ENCODE measurements around the gene DMRTA2.

DMRTA2 gene

DNA sequence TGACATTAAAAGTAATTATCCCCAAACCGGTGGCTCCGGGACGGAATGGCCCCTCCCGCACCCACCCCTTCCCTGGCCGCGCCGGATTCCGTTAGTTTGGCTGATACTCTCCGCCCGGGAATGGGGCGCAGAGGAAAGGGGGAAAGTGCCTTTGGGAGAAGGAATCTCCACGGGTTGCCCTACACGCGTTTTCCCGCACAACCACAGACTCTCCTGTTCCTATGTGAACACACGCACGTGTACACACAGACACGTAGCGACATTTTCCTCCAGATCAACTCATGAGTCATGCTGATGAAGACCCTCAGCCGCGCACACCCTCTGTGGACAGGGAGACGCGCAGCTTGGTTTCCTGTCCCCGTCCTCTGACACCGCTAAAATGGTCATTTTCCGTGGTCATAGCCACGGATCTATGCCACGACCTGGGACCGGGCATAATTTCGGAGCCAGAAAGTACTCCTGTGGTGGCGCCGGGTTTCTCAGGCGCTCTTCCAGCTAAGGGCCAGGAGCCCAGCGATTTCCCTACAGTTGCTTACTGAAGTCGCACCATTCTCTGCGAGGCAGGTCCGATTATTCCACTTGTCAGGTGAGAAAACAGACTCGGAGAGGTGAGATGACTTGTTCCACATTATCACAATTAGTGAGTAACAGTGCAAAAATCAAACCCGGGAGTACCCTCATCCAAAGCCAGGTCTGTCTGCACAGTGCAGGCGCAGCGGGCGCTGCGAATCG, 4.0 kb upstream of the DMRTA2 start:
- no peak overlapping the region for H3K4me3 ChIP-seq (ENCODE audit: low read length)
- no peak for TF ChIP-seq ZNF274 (IDR thresholded peaks at IDR 0.05; ENCODE audit: low read depth, low read length)

- no peak overlapping the region for H3K4me3 ChIP-seq (ENCODE audit: low read length)
- TF ChIP-seq ZNF274 (IDR thresholded peaks at IDR 0.05; ENCODE audit: low read depth, low read length), result no peak
These were observed 3.5 kb upstream of the DMRTA2 start for GRCh38 chr1:50426702-50427085.

DNA sequence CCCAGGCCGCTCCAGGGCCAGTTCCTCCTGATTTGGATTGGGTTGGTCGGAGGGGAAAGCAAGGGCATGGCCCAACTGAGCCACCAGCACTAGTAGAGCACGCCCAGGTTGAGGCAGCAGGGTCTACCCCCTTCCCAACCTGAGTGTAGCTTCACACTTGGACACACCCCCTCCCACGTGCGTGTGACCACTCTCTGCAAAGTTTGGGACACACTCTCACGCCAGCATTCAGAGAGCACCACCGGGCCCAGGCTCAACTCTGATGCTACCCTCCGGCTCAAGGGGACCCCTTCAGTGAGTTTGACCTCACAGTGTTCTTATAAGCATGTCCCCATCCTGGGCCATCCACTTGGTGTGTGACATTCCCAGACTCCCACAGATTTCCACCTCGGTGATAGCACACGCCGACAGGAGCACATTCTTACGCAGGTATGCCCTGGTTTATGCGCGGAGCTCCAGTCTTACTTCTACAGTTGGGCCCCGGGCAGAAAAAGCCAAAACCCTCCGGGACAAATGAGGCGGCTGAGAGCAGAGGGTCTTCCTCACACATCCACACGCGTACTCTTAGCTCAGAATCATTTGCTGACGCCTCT, 3.0 kb upstream of the DMRTA2 start:
- TF ChIP-seq ZNF274 (IDR thresholded peaks at IDR 0.05; ENCODE audit: low read depth, low read length), result no peak

GRCh38 chr1:50425376-50426107, 2.3 kb upstream of the DMRTA2 start:
- H3K4me3 ChIP-seq (ENCODE audit: low read length), result no peak overlapping the region; the same call in 1 of the 2 replicates
- no peak for TF ChIP-seq ZNF274 (IDR thresholded peaks at IDR 0.05; ENCODE audit: low read depth, low read length)

More for the DNA sequence above, 3.0 kb upstream of the DMRTA2 start:
- no peak overlapping the region for H3K4me3 ChIP-seq (ENCODE audit: low read length)

GRCh38 chr1:50424884-50425375, 1.7 kb upstream of the DMRTA2 start:
- H3K4me3 ChIP-seq (ENCODE audit: low read length), result peak overlapping the region; percentile 60; the same call in 1 of the 2 replicates
- no peak for TF ChIP-seq ZNF274 (IDR thresholded peaks at IDR 0.05; ENCODE audit: low read depth, low read length)

GRCh38 chr1:50424045-50424883, 1.0 kb upstream of the DMRTA2 start:
- peak overlapping the region; percentile 60 for H3K4me3 ChIP-seq (ENCODE audit: low read length)
- no peak for TF ChIP-seq ZNF274 (IDR thresholded peaks at IDR 0.05; ENCODE audit: low read depth, low read length)

- no peak for TF ChIP-seq ZNF274 (IDR thresholded peaks at IDR 0.05; ENCODE audit: low read depth, low read length)
- peak overlapping the region; percentile 60 for H3K4me3 ChIP-seq (ENCODE audit: low read length)
These were observed 392 bp upstream of the DMRTA2 start for GRCh38 chr1:50423670-50424000.

DNA sequence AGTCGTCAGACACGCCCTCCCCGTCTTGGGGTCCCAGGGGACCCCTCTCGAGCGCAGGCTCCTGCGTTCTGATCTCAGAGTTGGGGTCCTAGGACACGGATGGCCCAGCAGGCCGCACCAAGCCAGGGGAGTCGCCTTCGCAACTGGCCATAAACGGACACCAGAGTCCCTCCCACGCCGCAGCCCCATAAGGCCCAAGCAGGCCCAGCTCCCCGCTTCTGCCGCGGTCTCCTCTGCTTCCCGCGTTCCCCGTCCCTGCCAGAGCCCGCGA, 633 bp downstream of the DMRTA2 start:
- no peak overlapping the region; the same call in 1 of the 2 replicates for H3K4me3 ChIP-seq (ENCODE audit: low read length)
- no peak for TF ChIP-seq ZNF274 (IDR thresholded peaks at IDR 0.05; ENCODE audit: low read depth, low read length)

DNA sequence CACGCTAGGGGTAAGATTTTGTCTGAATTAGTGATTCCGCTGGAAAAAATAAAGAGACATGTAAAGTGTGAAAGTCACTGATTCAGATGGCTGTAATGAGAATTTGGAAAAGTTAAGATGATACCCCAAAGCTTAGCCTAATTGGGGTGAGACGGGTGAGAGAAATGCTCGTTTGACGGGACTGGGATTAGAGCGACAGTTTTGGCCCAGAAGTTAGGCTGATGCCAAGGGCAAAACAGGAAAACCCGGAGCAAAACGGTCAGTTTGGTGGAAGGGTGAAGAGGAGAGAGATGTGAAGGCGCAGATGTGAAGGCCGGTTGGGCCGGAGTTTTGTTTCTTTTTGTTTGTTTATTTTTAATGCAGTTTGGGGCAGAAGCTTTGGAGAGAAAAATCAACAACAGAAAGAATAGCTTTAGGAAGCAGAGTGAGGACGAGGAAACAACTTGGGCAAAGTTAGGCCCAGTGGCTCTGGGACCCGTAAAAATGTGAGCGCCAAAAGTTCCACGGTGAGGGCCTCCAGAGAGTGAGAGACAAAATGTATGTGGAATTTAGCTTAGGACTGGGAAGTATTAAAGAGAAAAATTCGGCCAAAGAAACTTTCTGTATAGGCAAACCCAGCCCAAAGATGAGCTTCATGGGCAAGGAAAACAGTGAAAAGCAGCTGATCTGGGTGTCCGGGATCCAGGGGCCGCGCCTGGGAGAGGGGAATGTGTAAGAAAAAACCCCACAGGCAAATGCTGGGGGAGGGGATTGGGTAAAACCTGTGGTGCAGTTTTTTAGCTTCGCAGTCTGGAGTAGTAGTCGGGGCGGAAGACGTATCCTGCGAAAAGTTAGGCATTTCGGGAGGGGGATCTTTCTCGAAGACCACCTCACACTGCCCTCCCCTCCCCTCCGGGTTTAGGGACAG, 1.2 kb downstream of the DMRTA2 start:
- no peak overlapping the region; the same call in 1 of the 2 replicates for H3K4me3 ChIP-seq (ENCODE audit: low read length)
- no peak for TF ChIP-seq ZNF274 (IDR thresholded peaks at IDR 0.05; ENCODE audit: low read depth, low read length)

- peak overlapping the region; percentile 9; the same call in 1 of the 2 replicates for H3K4me3 ChIP-seq (ENCODE audit: low read length)
- TF ChIP-seq ZNF274 (IDR thresholded peaks at IDR 0.05; ENCODE audit: low read depth, low read length), result no peak
These were observed 1.9 kb downstream of the DMRTA2 start for GRCh38 chr1:50421366-50421748.

GRCh38 chr1:50420689-50421365, 2.4 kb downstream of the DMRTA2 start:
- TF ChIP-seq ZNF274 (IDR thresholded peaks at IDR 0.05; ENCODE audit: low read depth, low read length), result no peak
- peak overlapping the region; percentile 9; the same call in 1 of the 2 replicates for H3K4me3 ChIP-seq (ENCODE audit: low read length)

- TF ChIP-seq ZNF274 (IDR thresholded peaks at IDR 0.05; ENCODE audit: low read depth, low read length), result no peak
- no peak overlapping the region for H3K4me3 ChIP-seq (ENCODE audit: low read length)
These were observed 3.2 kb downstream of the DMRTA2 start for GRCh38 chr1:50419907-50420677.
